HEK293 (cell line): ENCODE results near the gene ANKRD33B.

Experiments
- GFI1B ChIP-seq: fragments of 450-650 bp; formaldehyde crosslinking; IDR thresholded peaks from 2 replicates; pipeline ENCODE4 v1.5.1; 2016; ENCODE audit warnings: missing biosample characterization, missing genetic modification characterization
- GLI2 ChIP-seq: fragments of 450-650 bp; formaldehyde crosslinking; IDR thresholded peaks from 2 replicates; pipeline ENCODE4; 2017; ENCODE audit warnings: missing biosample characterization, missing genetic modification characterization, low read depth, borderline replicate concordance
- GLIS1 ChIP-seq: fragments of 450-650 bp; formaldehyde crosslinking; IDR thresholded peaks from 2 replicates; pipeline ENCODE4 v1.5.1; 2016; ENCODE audit warnings: missing biosample characterization, missing genetic modification characterization
- KLF8 ChIP-seq: fragments of 450-650 bp; formaldehyde crosslinking; IDR thresholded peaks from 2 replicates; pipeline ENCODE4 v1.5.1; 2016; ENCODE audit warnings: missing biosample characterization, missing genetic modification characterization
- PRDM1 ChIP-seq: fragments of 450-650 bp; formaldehyde crosslinking; IDR thresholded peaks from 2 replicates; pipeline ENCODE4; 2016; ENCODE audit warnings: missing biosample characterization, missing genetic modification characterization
- SALL2 ChIP-seq: fragments of 450-650 bp; formaldehyde crosslinking; IDR thresholded peaks from 2 replicates; pipeline ENCODE4 v1.5.0; 2017; ENCODE audit warnings: missing biosample characterization, mild to moderate bottlenecking, missing genetic modification characterization, borderline replicate concordance
- ZBTB20 ChIP-seq: fragments of 450-650 bp; formaldehyde crosslinking; IDR thresholded peaks from 2 replicates; pipeline ENCODE4 v1.5.1; 2016; ENCODE audit warnings: missing biosample characterization, missing genetic modification characterization
- ZBTB48 ChIP-seq: fragments of 450-650 bp; formaldehyde crosslinking; IDR thresholded peaks from 2 replicates; pipeline ENCODE4 v1.5.1; 2016; ENCODE audit warnings: missing biosample characterization, missing genetic modification characterization
- ZBTB7A ChIP-seq: fragments of 450-650 bp; formaldehyde crosslinking; IDR thresholded peaks from 2 replicates; pipeline ENCODE4 v1.5.1; 2016; ENCODE audit warnings: low read depth, missing biosample characterization, missing genetic modification characterization
- ZBTB8A ChIP-seq: fragments of 450-650 bp; formaldehyde crosslinking; IDR thresholded peaks from 2 replicates; pipeline ENCODE4 v1.5.1; 2016; ENCODE audit warnings: missing biosample characterization, missing genetic modification characterization
- ZFP37 ChIP-seq: fragments of 450-650 bp; formaldehyde crosslinking; IDR thresholded peaks from 2 replicates; pipeline ENCODE4 v1.5.1; 2016; ENCODE audit warnings: missing biosample characterization, missing genetic modification characterization
- ZFP41 ChIP-seq: fragments of 450-650 bp; formaldehyde crosslinking; IDR thresholded peaks from 2 replicates; pipeline ENCODE4 v1.5.1; 2016; ENCODE audit warnings: missing biosample characterization, missing genetic modification characterization, borderline replicate concordance
- ZNF174 ChIP-seq: fragments of 450-650 bp; formaldehyde crosslinking; IDR thresholded peaks from 2 replicates; pipeline ENCODE4 v1.5.0; 2017; ENCODE audit warnings: missing biosample characterization, mild to moderate bottlenecking, missing genetic modification characterization
- ZNF175 ChIP-seq: fragments of 450-650 bp; formaldehyde crosslinking; IDR thresholded peaks from 2 replicates; pipeline ENCODE4 v1.5.1; 2016; ENCODE audit warnings: missing biosample characterization, missing genetic modification characterization
- ZNF24 ChIP-seq: fragments of 450-650 bp; formaldehyde crosslinking; IDR thresholded peaks from 2 replicates; pipeline ENCODE4 v1.5.1; 2016; ENCODE audit warnings: missing biosample characterization, missing genetic modification characterization
- ZNF335 ChIP-seq: fragments of 450-650 bp; formaldehyde crosslinking; conservative IDR thresholded peaks from 2 replicates; pipeline ENCODE4 v1.5.1; 2016; ENCODE audit warnings: missing biosample characterization, missing genetic modification characterization
- ZNF350 ChIP-seq: fragments of 450-650 bp; formaldehyde crosslinking; IDR thresholded peaks from 2 replicates; pipeline ENCODE4 v1.5.0; 2017; ENCODE audit warnings: missing biosample characterization, mild to moderate bottlenecking, missing genetic modification characterization
- ZNF501 ChIP-seq: fragments of 450-650 bp; formaldehyde crosslinking; IDR thresholded peaks from 2 replicates; pipeline ENCODE4 v1.5.1; 2016; ENCODE audit warnings: missing biosample characterization, missing genetic modification characterization
- ZNF529 ChIP-seq: fragments of 450-650 bp; formaldehyde crosslinking; IDR thresholded peaks from 2 replicates; pipeline ENCODE4 v1.5.1; 2017; ENCODE audit warnings: missing genetic modification characterization, missing biosample characterization; ENCODE audit not compliant: insufficient replicate concordance
- ZNF600 ChIP-seq: fragments of 450-650 bp; formaldehyde crosslinking; IDR thresholded peaks from 2 replicates; pipeline ENCODE4 v1.5.1; 2016; ENCODE audit warnings: missing biosample characterization, missing genetic modification characterization
- ZNF843 ChIP-seq: fragments of 450-650 bp; formaldehyde crosslinking; IDR thresholded peaks from 2 replicates; pipeline ENCODE4 v1.5.1; 2016; ENCODE audit warnings: missing biosample characterization, missing genetic modification characterization
- TF ChIP-seq, protein P1 (sequence below): fragments of 450-650 bp; formaldehyde crosslinking; IDR thresholded peaks from 2 replicates; pipeline ENCODE4 v1.5.1; 2017; ENCODE audit warnings: missing biosample characterization, missing genetic modification characterization
- TF ChIP-seq, protein P2 (sequence below): fragments of 450-650 bp; formaldehyde crosslinking; IDR thresholded peaks from 2 replicates; pipeline ENCODE4 v1.5.1; 2016; ENCODE audit warnings: missing biosample characterization, missing genetic modification characterization
- TF ChIP-seq, protein P3 (sequence below): fragments of 450-650 bp; formaldehyde crosslinking; IDR thresholded peaks from 2 replicates; pipeline ENCODE4 v1.5.1; 2016; ENCODE audit warnings: missing biosample characterization, missing genetic modification characterization
- TF ChIP-seq, protein P4 (sequence below): fragments of 450-650 bp; formaldehyde crosslinking; IDR thresholded peaks from 2 replicates; pipeline ENCODE4 v1.5.1; 2016; ENCODE audit warnings: missing biosample characterization, missing genetic modification characterization

ANKRD33B gene

DNA sequence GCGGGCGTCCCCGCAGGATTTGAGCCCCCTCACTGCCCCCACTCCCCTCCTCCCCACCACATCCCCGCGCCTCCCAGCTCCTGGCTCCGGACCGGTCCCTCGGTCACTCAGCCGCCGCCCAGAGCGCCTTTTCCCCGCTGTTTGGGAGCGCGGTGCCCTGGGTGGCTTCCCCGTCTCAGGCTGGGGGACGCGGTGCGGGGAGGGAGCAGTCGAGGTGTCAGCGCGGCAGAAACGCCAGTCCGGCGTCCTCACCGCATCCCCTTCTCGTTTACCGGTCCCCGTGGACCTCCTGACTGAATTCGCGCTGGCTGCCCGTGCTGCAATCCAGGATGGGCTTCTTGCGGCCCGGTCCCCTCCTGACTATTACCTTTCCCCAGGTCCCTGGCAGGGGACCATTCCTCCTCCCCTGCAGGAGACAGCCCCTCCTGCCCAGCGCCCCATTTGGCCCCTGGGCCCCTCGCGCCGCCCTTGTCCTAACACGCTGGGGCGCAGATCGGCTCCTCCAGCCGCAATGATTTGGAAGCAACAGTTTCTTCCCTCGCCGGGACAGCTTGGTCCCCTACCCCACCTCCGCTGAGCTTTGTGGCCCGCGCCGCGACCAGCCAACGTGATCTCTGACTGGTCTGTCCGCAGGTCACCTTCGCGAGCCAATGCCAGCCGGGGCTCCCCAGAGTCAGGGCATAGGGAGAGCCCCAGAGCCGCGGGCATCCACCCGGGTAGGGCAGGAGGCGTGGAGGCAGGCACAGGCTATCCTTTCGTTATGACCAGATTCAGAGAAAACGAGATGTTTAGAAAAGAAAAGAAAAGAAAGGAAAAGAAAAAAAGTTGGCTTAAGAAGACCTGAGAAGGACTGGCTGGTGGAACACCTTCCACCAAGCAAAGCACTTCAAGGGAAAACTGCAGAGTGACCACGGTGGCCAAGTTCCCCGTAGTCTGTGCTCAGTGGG is 1.2 kb downstream of the ANKRD33B start (continued):
- TF ChIP-seq, protein P1, sequence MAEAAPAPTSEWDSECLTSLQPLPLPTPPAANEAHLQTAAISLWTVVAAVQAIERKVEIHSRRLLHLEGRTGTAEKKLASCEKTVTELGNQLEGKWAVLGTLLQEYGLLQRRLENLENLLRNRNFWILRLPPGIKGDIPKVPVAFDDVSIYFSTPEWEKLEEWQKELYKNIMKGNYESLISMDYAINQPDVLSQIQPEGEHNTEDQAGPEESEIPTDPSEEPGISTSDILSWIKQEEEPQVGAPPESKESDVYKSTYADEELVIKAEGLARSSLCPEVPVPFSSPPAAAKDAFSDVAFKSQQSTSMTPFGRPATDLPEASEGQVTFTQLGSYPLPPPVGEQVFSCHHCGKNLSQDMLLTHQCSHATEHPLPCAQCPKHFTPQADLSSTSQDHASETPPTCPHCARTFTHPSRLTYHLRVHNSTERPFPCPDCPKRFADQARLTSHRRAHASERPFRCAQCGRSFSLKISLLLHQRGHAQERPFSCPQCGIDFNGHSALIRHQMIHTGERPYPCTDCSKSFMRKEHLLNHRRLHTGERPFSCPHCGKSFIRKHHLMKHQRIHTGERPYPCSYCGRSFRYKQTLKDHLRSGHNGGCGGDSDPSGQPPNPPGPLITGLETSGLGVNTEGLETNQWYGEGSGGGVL (tag by site-specific recombination), result 0 out of 2 replicates have a peak, but pooled peaks have one; percentile 32
- TF ChIP-seq ZBTB8A (tag by site-specific recombination) (peak; percentile 8; the same call in 1 of the 2 replicates), SALL2 (no peak), ZNF529 (tag by site-specific recombination) (no peak), PRDM1 (tag by site-specific recombination) (peak; percentile 61; the same call in 1 of the 2 replicates), ZNF335 (tag by site-specific recombination) (peak; percentile 19), ZNF501 (tag by site-specific recombination) (0 out of 2 replicates have a peak, but pooled peaks have one; percentile 67), ZBTB7A (tag by site-specific recombination) (peak; percentile 3; the same call in 1 of the 2 replicates), ZNF174 (no peak), ZNF843 (tag by site-specific recombination) (no peak), ZFP41 (tag by site-specific recombination) (no peak), ZBTB48 (tag by site-specific recombination) (peak; percentile 54; the same call in 1 of the 2 replicates), GFI1B (tag by site-specific recombination) (no peak), ZFP37 (tag by site-specific recombination) (0 out of 2 replicates have a peak, but pooled peaks have one; percentile 48), ZNF24 (tag by site-specific recombination) (no peak), ZBTB20 (no peak), GLIS1 (tag by site-specific recombination) (peak; percentile 43), ZNF350 (tag by site-specific recombination) (no peak), ZNF175 (tag by site-specific recombination) (no peak), KLF8 (0 out of 2 replicates have a peak, but pooled peaks have one; percentile 15), ZNF600 (tag by site-specific recombination) (peak; percentile 92), GLI2 (no peak)
- TF ChIP-seq, protein P2, sequence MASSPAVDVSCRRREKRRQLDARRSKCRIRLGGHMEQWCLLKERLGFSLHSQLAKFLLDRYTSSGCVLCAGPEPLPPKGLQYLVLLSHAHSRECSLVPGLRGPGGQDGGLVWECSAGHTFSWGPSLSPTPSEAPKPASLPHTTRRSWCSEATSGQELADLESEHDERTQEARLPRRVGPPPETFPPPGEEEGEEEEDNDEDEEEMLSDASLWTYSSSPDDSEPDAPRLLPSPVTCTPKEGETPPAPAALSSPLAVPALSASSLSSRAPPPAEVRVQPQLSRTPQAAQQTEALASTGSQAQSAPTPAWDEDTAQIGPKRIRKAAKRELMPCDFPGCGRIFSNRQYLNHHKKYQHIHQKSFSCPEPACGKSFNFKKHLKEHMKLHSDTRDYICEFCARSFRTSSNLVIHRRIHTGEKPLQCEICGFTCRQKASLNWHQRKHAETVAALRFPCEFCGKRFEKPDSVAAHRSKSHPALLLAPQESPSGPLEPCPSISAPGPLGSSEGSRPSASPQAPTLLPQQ (tag by site-specific recombination), result no peak
- TF ChIP-seq, protein P3, sequence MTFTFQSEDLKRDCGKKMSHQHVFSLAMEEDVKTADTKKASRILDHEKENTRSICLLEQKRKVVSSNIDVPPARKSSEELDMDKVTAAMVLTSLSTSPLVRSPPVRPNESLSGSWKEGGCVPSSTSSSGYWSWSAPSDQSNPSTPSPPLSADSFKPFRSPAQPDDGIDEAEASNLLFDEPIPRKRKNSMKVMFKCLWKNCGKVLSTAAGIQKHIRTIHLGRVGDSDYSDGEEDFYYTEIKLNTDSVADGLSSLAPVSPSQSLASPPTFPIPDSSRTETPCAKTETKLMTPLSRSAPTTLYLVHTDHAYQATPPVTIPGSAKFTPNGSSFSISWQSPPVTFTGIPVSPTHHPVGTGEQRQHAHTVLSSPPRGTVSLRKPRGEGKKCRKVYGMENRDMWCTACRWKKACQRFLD (tag by site-specific recombination), result no peak
- TF ChIP-seq, protein P4, sequence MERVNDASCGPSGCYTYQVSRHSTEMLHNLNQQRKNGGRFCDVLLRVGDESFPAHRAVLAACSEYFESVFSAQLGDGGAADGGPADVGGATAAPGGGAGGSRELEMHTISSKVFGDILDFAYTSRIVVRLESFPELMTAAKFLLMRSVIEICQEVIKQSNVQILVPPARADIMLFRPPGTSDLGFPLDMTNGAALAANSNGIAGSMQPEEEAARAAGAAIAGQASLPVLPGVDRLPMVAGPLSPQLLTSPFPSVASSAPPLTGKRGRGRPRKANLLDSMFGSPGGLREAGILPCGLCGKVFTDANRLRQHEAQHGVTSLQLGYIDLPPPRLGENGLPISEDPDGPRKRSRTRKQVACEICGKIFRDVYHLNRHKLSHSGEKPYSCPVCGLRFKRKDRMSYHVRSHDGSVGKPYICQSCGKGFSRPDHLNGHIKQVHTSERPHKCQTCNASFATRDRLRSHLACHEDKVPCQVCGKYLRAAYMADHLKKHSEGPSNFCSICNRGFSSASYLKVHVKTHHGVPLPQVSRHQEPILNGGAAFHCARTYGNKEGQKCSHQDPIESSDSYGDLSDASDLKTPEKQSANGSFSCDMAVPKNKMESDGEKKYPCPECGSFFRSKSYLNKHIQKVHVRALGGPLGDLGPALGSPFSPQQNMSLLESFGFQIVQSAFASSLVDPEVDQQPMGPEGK (tag by site-specific recombination), result peak; percentile 68; the same call in 1 of the 2 replicates
